D721Med (cell line): ENCODE results near the gene RPAP2.

ENCODE experiments used
- DNase-seq: peaks from one replicate; pipeline ENCODE4 v3.0.0; 2011; ENCODE audit warnings: low spot score; ENCODE audit not compliant: insufficient read length
- FAIRE-seq: peaks from 2 replicates; lab custom pipeline; 2011; peaks lifted over from hg19 to GRCh38; lab: Jason Lieb, UNC
- CTCF ChIP-seq: IDR thresholded peaks from 2 replicates; pipeline ENCODE4 v1.5.1; 2012; ENCODE audit warnings: mild to moderate bottlenecking, control low read depth; ENCODE audit not compliant: insufficient read depth; ENCODE audit errors: missing control alignments

RPAP2 gene

DNA sequence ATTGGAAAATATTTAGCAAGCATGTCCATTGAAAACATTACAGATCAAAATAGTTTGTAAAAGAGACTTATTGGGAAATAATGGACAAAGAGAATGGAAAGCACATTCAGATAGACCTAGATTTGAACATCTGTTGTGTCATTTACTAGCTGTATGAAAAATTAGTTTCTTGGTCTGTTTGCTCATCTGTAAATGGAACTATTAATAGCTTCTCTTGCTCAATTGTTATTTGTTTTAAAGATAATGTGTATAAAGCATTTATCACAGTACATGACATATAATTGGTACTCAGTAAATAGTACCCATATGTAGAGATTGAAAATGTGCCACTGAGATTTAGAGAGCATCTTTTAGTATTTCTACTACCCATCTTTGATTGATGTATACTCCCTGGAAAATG lies 25.9 kb downstream of the RPAP2 start:
- FAIRE-seq (no peak), DNase-seq (no peak)
- TF ChIP-seq CTCF, result no peak

DNA sequence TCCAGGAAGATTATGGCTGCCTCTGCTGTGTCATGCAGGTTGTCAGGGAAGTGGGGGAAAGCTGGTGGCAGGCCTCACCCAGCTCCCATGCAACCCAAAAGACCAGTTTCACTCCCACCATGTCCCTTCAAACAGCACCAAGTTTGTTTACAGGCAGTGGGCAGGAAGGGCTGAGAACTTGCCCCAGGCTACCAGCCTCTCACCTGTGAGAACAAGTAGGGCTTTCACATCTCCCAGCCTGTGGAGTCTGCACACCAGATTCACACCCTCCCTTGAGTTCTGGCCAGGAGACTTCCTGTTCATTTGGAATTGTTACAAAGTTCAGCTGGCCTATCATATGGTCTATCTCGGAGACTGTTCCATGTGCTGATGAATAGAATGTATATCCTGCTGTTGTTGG lies 27.8 kb downstream of the RPAP2 start:
- no peak for FAIRE-seq
- no peak for TF ChIP-seq CTCF
- no peak for DNase-seq

DNA sequence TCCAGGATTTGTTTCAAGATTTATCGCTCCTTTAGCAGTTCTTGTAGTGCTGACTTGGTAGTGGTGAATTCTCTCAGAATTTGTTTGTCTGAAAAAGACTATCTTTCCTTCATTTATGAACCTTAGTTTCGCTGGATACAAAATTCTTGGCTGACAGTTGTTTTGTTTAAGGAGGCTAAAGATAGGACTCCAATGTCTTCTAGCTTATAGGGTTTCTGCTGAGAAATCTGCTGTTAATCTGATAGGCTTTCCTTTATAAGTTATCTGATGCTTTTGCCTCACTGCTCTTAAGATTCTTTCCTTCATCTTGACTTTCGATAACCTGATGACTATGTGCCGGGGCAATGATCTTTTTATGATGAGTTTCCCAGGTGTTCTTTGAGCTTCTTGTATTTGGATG lies 28.9 kb downstream of the RPAP2 start:
- no peak for TF ChIP-seq CTCF
- FAIRE-seq (no peak), DNase-seq (no peak)

GRCh38 chr1:92329347-92330129 lies 30.7 kb downstream of the RPAP2 start:
- no peak for DNase-seq
- no peak for TF ChIP-seq CTCF
- FAIRE-seq, result no peak

DNA sequence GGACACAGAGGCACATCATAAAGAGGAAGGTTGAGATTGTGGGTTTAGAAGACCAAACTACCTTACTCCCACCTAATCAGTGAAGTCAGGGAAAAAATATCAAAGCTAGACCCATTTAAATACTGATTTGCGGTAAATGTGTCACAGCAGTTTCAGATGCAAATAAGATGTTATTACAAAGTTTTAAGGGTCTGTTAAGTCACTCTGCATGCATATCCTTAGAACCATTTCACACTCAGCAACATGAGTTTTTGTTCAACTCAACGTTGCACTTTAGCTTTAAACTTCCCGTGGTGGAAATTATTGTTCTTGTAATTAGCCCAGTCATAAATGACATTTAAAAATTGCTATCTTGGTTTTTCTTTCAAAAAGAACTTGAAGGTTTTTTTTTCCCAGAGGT lies 34.8 kb downstream of the RPAP2 start:
- DNase-seq, result no peak
- no peak for FAIRE-seq
- no peak for TF ChIP-seq CTCF

- no peak for TF ChIP-seq CTCF
- DNase-seq (no peak), FAIRE-seq (no peak)
Measured at GRCh38 chr1:92340154-92340553, 41.3 kb downstream of the RPAP2 start.

GRCh38 chr1:92342401-92342800 lies 43.5 kb downstream of the RPAP2 start:
- DNase-seq, result no peak
- no peak for TF ChIP-seq CTCF
- FAIRE-seq, result no peak
